Endodermal cell (in vitro differentiated cells): ENCODE data around the gene TMEFF1. TPM values are rescaled to one million over a fixed set of nuclear protein-coding genes. Genes with fewer than 3 reads are reported as not detected.
"Not testable (repeated sequence)": the region's sequence is repeated elsewhere in the genome, so short reads cannot be mapped to it uniquely, and the experiment has no call there.

Experiments
- DNase-seq: peaks from one replicate; pipeline ENCODE4 v3.0.0-alpha.2; 2017
- H3K27ac ChIP-seq: 2 replicates; pipeline ENCODE4 v1.5.1; 2013; ENCODE audit warnings: mild to moderate bottlenecking, low read depth, low read length, moderate library complexity
- H3K27me3 ChIP-seq: 2 replicates; pipeline ENCODE4 v1.6.1; 2013; ENCODE audit warnings: mild to moderate bottlenecking, low read length, moderate library complexity; ENCODE audit not compliant: insufficient read depth, control insufficient read depth, poor library complexity, severe bottlenecking
- H3K36me3 ChIP-seq: 2 replicates; pipeline ENCODE4 v1.7.0; 2013; ENCODE audit warnings: mild to moderate bottlenecking, low read length, moderate library complexity; ENCODE audit not compliant: control insufficient read depth, insufficient read depth
- H3K4me1 ChIP-seq: one replicate; pipeline ENCODE4 v1.7.0; 2013; ENCODE audit warnings: low read length; ENCODE audit not compliant: control insufficient read depth, insufficient read depth
- H3K4me3 ChIP-seq: 2 replicates; pipeline ENCODE4 v1.5.1; 2013; ENCODE audit warnings: mild to moderate bottlenecking, low read length, moderate library complexity
- H3K9ac ChIP-seq: 2 replicates; pipeline ENCODE4 v1.6.1; 2013; ENCODE audit warnings: mild to moderate bottlenecking, low read length, moderate library complexity; ENCODE audit not compliant: poor library complexity, severe bottlenecking; ENCODE audit errors: extremely low read depth
- H3K9me3 ChIP-seq: 2 replicates; pipeline ENCODE4 v1.6.1; 2013; ENCODE audit warnings: mild to moderate bottlenecking, low read length, moderate library complexity; ENCODE audit not compliant: control insufficient read depth
- H3K27ac Mint-ChIP-seq: 2 replicates; pipeline ENCODE4 v1.8.0; 2020; ENCODE audit warnings: mixed read lengths
- H3K27me3 Mint-ChIP-seq: 2 replicates; pipeline ENCODE4 v1.8.0; 2021; ENCODE audit warnings: mild to moderate bottlenecking, mixed read lengths; ENCODE audit not compliant: insufficient read depth
- H3K36me3 Mint-ChIP-seq: 2 replicates; pipeline ENCODE4 v1.8.0; 2020; ENCODE audit warnings: low read depth, mixed read lengths
- H3K4me1 Mint-ChIP-seq: 2 replicates; pipeline ENCODE4 v1.8.0; 2020; ENCODE audit warnings: mixed read lengths
- H3K4me3 Mint-ChIP-seq: 2 replicates; pipeline ENCODE4 v1.8.0; 2020; ENCODE audit warnings: mild to moderate bottlenecking, moderate library complexity, mixed read lengths
- H3K9me3 Mint-ChIP-seq: 2 replicates; pipeline ENCODE4 v1.8.0; 2020; ENCODE audit warnings: mild to moderate bottlenecking, mixed read lengths
- CTCF ChIP-seq: fragments of 200-600 bp; sonication (generic); conservative IDR thresholded peaks from 2 replicates; pipeline ENCODE4 v1.5.0; 2021; ENCODE audit warnings: antibody characterized with exemption, mild to moderate bottlenecking
- WGBS, 2 experiments: methylation state at CpG; one replicate each; pipeline versions ENCODE4 v1.1.5 to v1.1.7; 2013; ENCODE audit warnings: missing lambda C conversion rate in 2 of 2, mixed read lengths in 1 of 2; ENCODE audit not compliant: insufficient coverage in 1 of 2, insufficient read length in 1 of 2; 5-methylcytosine and 5-hydroxymethylcytosine counted together
- total RNA-seq, 2 donors: library from RNA; stranded (reverse); fragmentation: NEBNext Ultra II Directional in 1 of 2; extraction: Animal tissue kit (Norgen Biotek cat#: 25700) in 1 of 2; gene quantifications; 2 replicates in 1 of 2; 3 replicates in 1 of 2; pipeline ENCODE4 v1.2.1, GENCODE V29; 2021

The TMEFF1 gene
- total RNA-seq, 2 donors from 2014 or later, result 67.5 to 111 TPM

DNA sequence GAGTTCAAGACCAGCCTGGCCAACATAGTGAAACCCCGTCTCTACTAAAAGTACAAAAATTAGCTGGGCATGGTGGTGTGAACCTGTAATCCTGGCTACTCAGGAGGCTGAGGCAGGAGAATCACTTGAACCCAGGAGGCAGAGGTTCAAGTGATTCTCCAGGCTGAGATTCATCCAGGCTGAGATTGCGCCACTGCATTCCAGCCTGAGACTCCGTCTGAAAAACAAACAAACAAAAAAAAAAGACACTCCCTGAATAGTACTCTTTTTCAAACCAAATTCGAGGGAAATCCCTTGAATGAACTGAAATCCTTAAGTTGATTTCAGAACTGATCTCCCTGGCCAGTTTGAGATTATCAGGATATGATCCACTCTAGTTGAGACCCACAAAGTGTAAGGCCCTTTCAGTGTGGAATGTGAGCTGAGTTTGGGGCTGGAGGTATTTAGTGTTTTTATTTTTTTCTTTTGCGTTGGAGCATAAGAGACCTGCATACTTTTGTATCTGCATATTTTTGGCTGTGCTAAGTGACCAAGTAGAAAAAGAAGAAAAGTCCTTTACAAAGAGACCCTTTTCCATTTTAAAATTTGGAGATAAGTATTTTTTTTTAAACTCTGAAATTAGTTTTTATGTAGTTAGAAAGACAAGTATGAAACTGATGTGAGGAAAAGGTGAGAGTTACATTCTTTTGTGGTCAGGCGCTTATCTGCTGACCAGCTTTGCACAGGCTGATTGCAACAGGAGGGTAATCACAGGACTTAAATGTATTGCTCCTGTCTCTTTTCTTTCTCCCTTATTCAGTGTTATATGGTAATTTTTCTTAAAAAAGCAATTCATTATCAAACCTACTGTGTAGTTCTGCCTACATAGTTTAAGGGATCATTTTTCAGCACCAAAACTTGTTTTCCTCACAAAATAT, 42.9 kb downstream of the TMEFF1 start:
- peak overlapping the region; percentile 53 for H3K27ac Mint-ChIP-seq
- WGBS, 2 experiments, result 77 to 88% methylated on average over 3 to 6 of the region's 6 CpGs
- H3K36me3 Mint-ChIP-seq, result peaks cover 48% of the 10 kb centered on the region
- Histone ChIP-seq H3K4me3 (no peak overlapping the region), H3K4me1 (peaks cover 3% of the 10 kb centered on the region), H3K36me3 (peaks cover 44% of the 10 kb centered on the region), H3K9ac (no peak overlapping the region), H3K27ac (no peak overlapping the region), H3K9me3 (no peaks in the 10 kb centered on the region), H3K27me3 (no peaks in the 10 kb centered on the region)
- H3K4me3 Mint-ChIP-seq, result no peak overlapping the region
- peaks cover 16% of the 10 kb centered on the region for H3K4me1 Mint-ChIP-seq
- H3K9me3 Mint-ChIP-seq, result no peaks in the 10 kb centered on the region
- no peak for TF ChIP-seq CTCF
- no peaks in the 10 kb centered on the region for H3K27me3 Mint-ChIP-seq
- no peak for DNase-seq

GRCh38 chr9:100521282-100521681, 48.3 kb downstream of the TMEFF1 start:
- no peak overlapping the region for H3K27ac Mint-ChIP-seq
- H3K36me3 Mint-ChIP-seq, result peaks cover 77% of the 10 kb centered on the region

GRCh38 chr9:100525563-100525962, 52.6 kb downstream of the TMEFF1 start:
- Histone ChIP-seq H3K27me3 (no peaks in the 10 kb centered on the region), H3K4me1 (no peaks in the 10 kb centered on the region), H3K9me3 (peaks cover 32% of the 10 kb centered on the region), H3K36me3 (peaks cover 54% of the 10 kb centered on the region), H3K27ac (no peak overlapping the region), H3K9ac (no peak overlapping the region), H3K4me3 (no peak overlapping the region)
- Mint-ChIP-seq H3K27me3 (no peaks in the 10 kb centered on the region), H3K4me1 (no peaks in the 10 kb centered on the region), H3K36me3 (peaks cover 68% of the 10 kb centered on the region), H3K9me3 (peaks cover 19% of the 10 kb centered on the region), H3K4me3 (no peak overlapping the region), H3K27ac (no peak overlapping the region)
- 80 to 88% methylated on average over 1 to 2 of the region's 2 CpGs for WGBS, 2 experiments
- TF ChIP-seq CTCF, result no peak
- DNase-seq, result no peak

More at GRCh38 chr9:100521282-100521681, 48.3 kb downstream of the TMEFF1 start:
- peaks cover 22% of the 10 kb centered on the region for H3K9me3 ChIP-seq
- peaks cover 9% of the 10 kb centered on the region for H3K4me1 Mint-ChIP-seq
- H3K9me3 Mint-ChIP-seq, result peaks cover 3% of the 10 kb centered on the region
- no peak overlapping the region for H3K27ac ChIP-seq
- peaks cover 3% of the 10 kb centered on the region for H3K4me1 ChIP-seq
- no peaks in the 10 kb centered on the region for H3K27me3 Mint-ChIP-seq
- no peak overlapping the region for H3K9ac ChIP-seq
- no peak for DNase-seq
- H3K27me3 ChIP-seq, result no peaks in the 10 kb centered on the region
- 100% methylated on average over 3 of the region's 3 CpGs; no CpG with 5 or more reads in 1 of the 2 experiments for WGBS, 2 experiments
- no peak overlapping the region for H3K4me3 ChIP-seq
- TF ChIP-seq CTCF, result no peak
- no peak overlapping the region for H3K4me3 Mint-ChIP-seq
- peaks cover 72% of the 10 kb centered on the region for H3K36me3 ChIP-seq

DNA sequence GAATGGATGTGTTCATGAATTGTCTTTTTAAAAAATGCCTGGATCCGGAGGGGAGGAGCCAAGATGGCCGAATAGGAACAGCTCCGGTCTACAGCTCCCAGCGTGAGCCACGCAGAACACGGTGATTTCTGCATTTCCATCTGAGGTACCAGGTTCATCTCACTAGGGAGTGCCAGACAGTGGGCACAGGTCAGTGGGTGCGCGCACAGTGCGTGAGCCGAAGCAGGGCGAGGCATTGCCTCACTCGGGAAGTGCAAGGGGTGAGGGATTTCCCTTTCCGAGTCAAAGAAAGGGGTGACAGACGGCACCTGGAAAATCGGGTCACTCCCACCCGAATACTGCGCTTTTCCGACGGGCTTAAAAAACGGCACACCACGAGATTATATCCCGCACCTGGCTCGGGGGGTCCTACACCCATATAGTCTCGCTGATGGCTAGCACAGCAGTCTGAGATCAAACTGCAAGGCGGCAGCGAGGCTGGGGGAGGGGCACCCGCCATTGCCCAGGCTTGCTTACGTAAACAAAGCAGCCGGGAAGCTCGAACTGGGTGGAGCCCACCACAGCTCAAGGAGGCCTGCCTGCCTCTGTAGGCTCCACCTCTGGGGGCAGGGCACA, 54.3 kb downstream of the TMEFF1 start:
- H3K4me3 Mint-ChIP-seq, H3K27ac ChIP-seq, H3K4me1 ChIP-seq, H3K9ac ChIP-seq, H3K4me1 Mint-ChIP-seq, H3K27me3 ChIP-seq, H3K27ac Mint-ChIP-seq, DNase-seq, H3K27me3 Mint-ChIP-seq: not testable (repeated sequence)
- Histone ChIP-seq H3K9me3 (peaks cover 32% of the 10 kb centered on the region), H3K4me3 (peak overlapping the region; percentile 40), H3K36me3 (peaks cover 38% of the 10 kb centered on the region)
- WGBS, 2 experiments, result 94 to 96% methylated on average over 20 to 26 of the region's 30 CpGs
- peaks cover 54% of the 10 kb centered on the region for H3K36me3 Mint-ChIP-seq
- H3K9me3 Mint-ChIP-seq, result peaks cover 19% of the 10 kb centered on the region
